HCT116 (cell line): Measurements from ENCODE around the gene WDR62. TPM values are rescaled to one million over a fixed set of nuclear protein-coding genes. Genes with fewer than 3 reads are reported as not detected.

Experiments
- ATAC-seq: fragments of 200-7000 bp; cut with Tn5 transposase; 2 replicates; pipeline ENCODE4 v1.9.1; 2020; ENCODE audit warnings: mild to moderate bottlenecking, moderate library complexity
- BruUV-seq: library from RNA; stranded (reverse); fragments of 400-500 nt; replicated peaks from 2 replicates; lab custom pipeline; 2021; lab: Mats Ljungman, UMichigan
- CTCF ChIA-PET: fragments of 300-600 bp; sonication (Branson Sonifier 250); formaldehyde crosslinking; loops from one replicate; lab custom pipeline; 2021; ENCODE audit warnings: antibody characterized with exemption; lab: Charles Lee
- POLR2A ChIA-PET: fragments of 300-600, 350-600 bp; sonication (Branson Sonifier 250); formaldehyde crosslinking; loops from one replicate; lab custom pipeline; 2021; ENCODE audit warnings: antibody characterized with exemption; lab: Charles Lee
- RAD21 ChIA-PET, 2 experiments: fragments of 300-600 bp; sonication (Branson Sonifier 250); formaldehyde crosslinking; loops; one replicate each; lab custom pipeline; 2023; ENCODE audit warnings: low total read pairs in 2 of 2; ENCODE audit not compliant: uncharacterized antibody in 2 of 2, unreplicated experiment in 2 of 2, low non-redundant PET in 1 of 2; lab: Charles Lee
- DNase-seq: peaks from one replicate; pipeline ENCODE4 v3.0.0-alpha.2; 2010; ENCODE audit warnings: low read depth, low spot score
- H2AFZ ChIP-seq: fragments of 200-600 bp; shearing (Covaris generic), sonication (generic); 2 replicates; pipeline ENCODE4 v1.6.1; 2017; ENCODE audit warnings: low read depth, mixed run types, mixed read lengths, antibody characterized with exemption, low read length; ENCODE audit not compliant: poor library complexity, severe bottlenecking
- H3K27ac ChIP-seq: 2 replicates; pipeline ENCODE4 v1.5.1; 2012; ENCODE audit warnings: low read depth, low read length
- H3K27me3 ChIP-seq: fragments of 200-600 bp; sonication (generic); 2 replicates; pipeline ENCODE4 v1.6.1; 2016; ENCODE audit warnings: mixed run types, low read length, mixed read lengths; ENCODE audit not compliant: insufficient read depth
- H3K36me3 ChIP-seq, 2 experiments: fragments of 200-500 bp in 1 of 2; fragments of 200-600 bp in 1 of 2; sonication (Bioruptor generic) in 1 of 2; sonication (generic) in 1 of 2; 2 replicates each; pipeline versions ENCODE4 v1.5.1 to v1.6.1; 2014 to 2016; ENCODE audit warnings: low read length in 2 of 2, inconsistent platforms in 1 of 2, mixed read lengths in 1 of 2, mixed run types in 1 of 2; ENCODE audit not compliant: insufficient read depth in 2 of 2, control insufficient read depth in 1 of 2
- H3K4me1 ChIP-seq, 2 experiments: fragments of 200-600 bp in 1 of 2; sonication (generic) in 1 of 2; 2 replicates each; pipeline versions ENCODE4 v1.5.1 to v1.6.1; 2012 to 2017; ENCODE audit warnings: low read length in 2 of 2, inconsistent platforms in 1 of 2, mild to moderate bottlenecking in 1 of 2, mixed read lengths in 1 of 2, mixed run types in 1 of 2, moderate library complexity in 1 of 2; ENCODE audit not compliant: insufficient read depth in 2 of 2, control insufficient read depth in 1 of 2
- H3K4me2 ChIP-seq: fragments of 200-600 bp; sonication (generic); 2 replicates; pipeline ENCODE4 v1.6.1; 2017; ENCODE audit warnings: mixed run types, low read length, mixed read lengths
- H3K4me3 ChIP-seq, 2 experiments: fragments of 200-600 bp in 1 of 2; sonication (generic) in 1 of 2; replicated peaks in 1 of 2; 2 replicates each; pipeline ENCODE4 v1.5.1; 2011 to 2016; ENCODE audit warnings: low read length in 2 of 2, control low read depth in 1 of 2, low read depth in 1 of 2, mild to moderate bottlenecking in 1 of 2, mixed read lengths in 1 of 2, mixed run types in 1 of 2
- H3K79me2 ChIP-seq: fragments of 200-600 bp; sonication (generic); 2 replicates; pipeline ENCODE4 v1.6.1; 2017; ENCODE audit warnings: mild to moderate bottlenecking, mixed run types, low read length, moderate library complexity, mixed read lengths; ENCODE audit not compliant: insufficient read depth
- H3K9ac ChIP-seq: fragments of 200-600 bp; sonication (generic); 2 replicates; pipeline ENCODE4 v1.6.1; 2016; ENCODE audit warnings: low read length, mixed read lengths
- H3K9me2 ChIP-seq: fragments of 200-600 bp; sonication (generic), shearing (Covaris generic); 2 replicates; pipeline ENCODE4 v1.6.1; 2017; ENCODE audit warnings: mixed run types, mild to moderate bottlenecking, moderate library complexity; ENCODE audit not compliant: insufficient read depth
- H3K9me3 ChIP-seq, 2 experiments: fragments of 200-500 bp in 1 of 2; fragments of 200-600 bp in 1 of 2; sonication (Bioruptor generic) in 1 of 2; sonication (generic) in 1 of 2; 2 replicates each; pipeline ENCODE4 v1.6.1; 2014 to 2017; ENCODE audit warnings: low read length in 2 of 2, mixed read lengths in 2 of 2, inconsistent platforms in 1 of 2, low read depth in 1 of 2, mild to moderate bottlenecking in 1 of 2, mixed run types in 1 of 2, moderate library complexity in 1 of 2; ENCODE audit not compliant: control insufficient read depth in 1 of 2, insufficient read depth in 1 of 2
- H4K20me1 ChIP-seq: fragments of 200-600 bp; sonication (generic), shearing (Covaris generic); 2 replicates; pipeline ENCODE4 v1.6.1; 2017; ENCODE audit warnings: mixed run types, mild to moderate bottlenecking, moderate library complexity; ENCODE audit not compliant: insufficient read depth
- ATF3 ChIP-seq: IDR thresholded peaks from 2 replicates; pipeline ENCODE4 v1.6.1; 2012
- CEBPB ChIP-seq: IDR thresholded peaks from 2 replicates; pipeline ENCODE4 v1.6.1; 2012; ENCODE audit warnings: low read depth
- CTCF ChIP-seq, 3 experiments: fragments of 200-600 bp in 1 of 3; sonication (generic) in 1 of 3; IDR thresholded peaks in 2 of 3; conservative IDR thresholded peaks in 1 of 3; 2 replicates each; pipeline ENCODE4 v1.5.1; 2012 to 2017; ENCODE audit warnings: low read depth in 2 of 3, low read length in 2 of 3, antibody characterized with exemption in 1 of 3, borderline replicate concordance in 1 of 3, control low read depth in 1 of 3, mild to moderate bottlenecking in 1 of 3, mixed read lengths in 1 of 3, mixed run types in 1 of 3, moderate library complexity in 1 of 3; ENCODE audit not compliant: insufficient read depth in 1 of 3
- ELF1 ChIP-seq: IDR thresholded peaks from 2 replicates; pipeline ENCODE4 v1.6.1; 2012; ENCODE audit warnings: low read depth, borderline replicate concordance
- EZH2 ChIP-seq: fragments of 200-600 bp; sonication (generic); IDR thresholded peaks from 2 replicates; pipeline ENCODE4 v1.6.1; 2017; ENCODE audit warnings: antibody characterized with exemption, mixed run types
- EZH2phosphoT487 ChIP-seq: fragments of 200-600 bp; IDR thresholded peaks from 2 replicates; pipeline ENCODE4 v1.6.1; 2018; ENCODE audit warnings: antibody characterized with exemption, borderline replicate concordance
- FOSL1 ChIP-seq: IDR thresholded peaks from 2 replicates; pipeline ENCODE4 v1.6.1; 2012; ENCODE audit warnings: low read depth
- JUND ChIP-seq: IDR thresholded peaks from 2 replicates; pipeline ENCODE4 v1.6.1; 2012
- POLR2A ChIP-seq: IDR thresholded peaks from 2 replicates; pipeline ENCODE4 v1.7.0; 2011; ENCODE audit warnings: borderline replicate concordance; ENCODE audit not compliant: insufficient read depth, insufficient read length; ENCODE audit errors: extremely low read depth
- POLR2AphosphoS5 ChIP-seq: IDR thresholded peaks from 2 replicates; pipeline ENCODE4 v1.6.1; 2011; ENCODE audit warnings: mild to moderate bottlenecking, low read depth, low read length, moderate library complexity
- RAD21 ChIP-seq: IDR thresholded peaks from 2 replicates; pipeline ENCODE4 v1.6.1; 2012; ENCODE audit warnings: low read depth, mild to moderate bottlenecking
- REST ChIP-seq: IDR thresholded peaks from 2 replicates; pipeline ENCODE4 v1.6.1; 2012; ENCODE audit warnings: low read depth
- SIN3A ChIP-seq: IDR thresholded peaks from 2 replicates; pipeline ENCODE4 v1.6.1; 2012; ENCODE audit warnings: low read depth
- SP1 ChIP-seq: IDR thresholded peaks from 2 replicates; pipeline ENCODE4 v1.6.1; 2012; ENCODE audit warnings: low read depth
- SRF ChIP-seq: IDR thresholded peaks from 2 replicates; pipeline ENCODE4 v1.6.1; 2012; ENCODE audit warnings: low read depth
- TCF7L2 ChIP-seq: IDR thresholded peaks from 2 replicates; pipeline ENCODE4 v1.7.0; 2011; ENCODE audit warnings: borderline replicate concordance, inconsistent platforms; ENCODE audit not compliant: insufficient read depth, insufficient read length; ENCODE audit errors: extremely low read depth
- YY1 ChIP-seq: IDR thresholded peaks from 2 replicates; pipeline ENCODE4 v1.6.1; 2011; ENCODE audit warnings: low read length, low read depth, moderate library complexity, mild to moderate bottlenecking; ENCODE audit not compliant: insufficient replicate concordance; ENCODE audit errors: extremely low read depth
- ZBTB33 ChIP-seq: IDR thresholded peaks from 2 replicates; pipeline ENCODE4 v1.6.1; 2011; ENCODE audit warnings: mild to moderate bottlenecking, low read length, moderate library complexity; ENCODE audit not compliant: insufficient replicate concordance; ENCODE audit errors: extremely low read depth
- ZFX ChIP-seq: fragments of 450-650 bp; IDR thresholded peaks from 2 replicates; pipeline ENCODE4 v1.6.1; 2017
- ZNF274 ChIP-seq: fragments of 200-500 bp; sonication (Bioruptor generic); IDR thresholded peaks from 2 replicates; pipeline ENCODE4 v1.6.1; 2014; ENCODE audit warnings: mild to moderate bottlenecking, low read depth, low read length, inconsistent platforms
- intact Hi-C: fragments of 100-400 bp; cut with micrococcal nuclease; formaldehyde crosslinking; loops from 2 replicates; pipeline ENCODE4 v1.10.0; 2022
- total RNA-seq: library from RNA; stranded (reverse); gene quantifications from one replicate; pipeline ENCODE4 v1.2.1, GENCODE V29; 2021; ENCODE audit not compliant: unreplicated experiment

WDR62 gene
- total RNA-seq, 1 experiment from 2014 or later, result 17.0 TPM

GRCh38 chr19:36103040-36103626 is 48.4 kb downstream of the WDR62 start:
- H3K27ac ChIP-seq, result no peak overlapping the region
- H3K9ac ChIP-seq, result no peak overlapping the region
- H4K20me1 ChIP-seq, result no peaks in the 10 kb centered on the region
- H3K4me3 ChIP-seq, result no peak overlapping the region
- BruUV-seq, result no TSS peak
- RAD21 ChIA-PET, result no interaction called here
- peaks cover 0 to 21% of the 10 kb centered on the region in 2 experiments; a peak in 2 of 4 replicates for H3K4me1 ChIP-seq
- no peak overlapping the region for H2AFZ ChIP-seq
- intact Hi-C loops, result no loop called here
- no peaks in the 10 kb centered on the region for H3K9me3 ChIP-seq
- peaks cover 10 to 28% of the 10 kb centered on the region in 2 experiments; a peak in 3 of 4 replicates for H3K36me3 ChIP-seq
- DNase-seq (no peak), ATAC-seq (no peak)
- H3K27me3 ChIP-seq, result no peaks in the 10 kb centered on the region
- no peak overlapping the region for H3K4me2 ChIP-seq
- no peaks in the 10 kb centered on the region for H3K9me2 ChIP-seq
- POLR2A ChIA-PET, result no interaction called here
- TF ChIP-seq CEBPB (no peak), YY1 (no peak), FOSL1 (no peak), ZNF274 (no peak), TCF7L2 (no peak), SRF (no peak), ATF3 (no peak), REST (no peak), JUND (no peak), SIN3A (no peak), EZH2phosphoT487 (no peak), POLR2A (no peak), POLR2AphosphoS5 (no peak), SP1 (no peak), ELF1 (no peak), ZFX (no peak), ZBTB33 (no peak), EZH2 (no peak), RAD21 (no peak), CTCF (IDR thresholded peaks at IDR 0.05 in 2 of 3, conservative IDR thresholded peaks at IDR 0.05 in 1 of 3; ENCODE audit: borderline replicate concordance in 1 of 3, insufficient read depth in 1 of 3, low read depth in 2 of 3, low read length in 2 of 3) (no peak)
- H3K79me2 ChIP-seq, result no peaks in the 10 kb centered on the region
- CTCF ChIA-PET, result no interaction called here
